CD4-positive, alpha-beta T cell treated with Interleukin-17A for 4 hours (primary cell): ENCODE measurements around the gene FAM20A.

Experiments
- DNase-seq: peaks from one replicate; pipeline ENCODE4 v3.0.0-alpha.2; 2020; ENCODE audit warnings: mixed read lengths

FAM20A gene

GRCh38 chr17:68600931-68601564, at the start of gene FAM20A:
TSS of gene FAM20A (minus strand) at chr17:68601367. CDS start at chr17:68600666, 701 bp downstream.
- DNase-seq: no peak

GRCh38 chr17:68649324-68649723, 48.2 kb upstream of the FAM20A start:
- no peak for DNase-seq

GRCh38 chr17:68646626-68647526, 45.7 kb upstream of the FAM20A start:
- no peak for DNase-seq

GRCh38 chr17:68642118-68642412, 40.9 kb upstream of the FAM20A start:
- no peak for DNase-seq

- DNase-seq: no peak
Measured at GRCh38 chr17:68641276-68642117, 40.3 kb upstream of the FAM20A start.

GRCh38 chr17:68640242-68640989, 39.2 kb upstream of the FAM20A start:
- no peak for DNase-seq

GRCh38 chr17:68634345-68634876, 33.2 kb upstream of the FAM20A start:
- no peak for DNase-seq

- no peak for DNase-seq
Measured at GRCh38 chr17:68628576-68628957, 27.4 kb upstream of the FAM20A start.

GRCh38 chr17:68627956-68628575, 26.9 kb upstream of the FAM20A start:
- no peak for DNase-seq

- no peak for DNase-seq
Measured at GRCh38 chr17:68624381-68624780, 23.2 kb upstream of the FAM20A start.

- DNase-seq: no peak
Measured at GRCh38 chr17:68623811-68624210, 22.6 kb upstream of the FAM20A start.

GRCh38 chr17:68622423-68622822, 21.3 kb upstream of the FAM20A start:
- no peak for DNase-seq

- no peak for DNase-seq
Measured at GRCh38 chr17:68621065-68621464, 19.9 kb upstream of the FAM20A start.

- no peak for DNase-seq
Measured at GRCh38 chr17:68616334-68616733, 15.2 kb upstream of the FAM20A start.

GRCh38 chr17:68614718-68615117, 13.6 kb upstream of the FAM20A start:
- DNase-seq: no peak

- DNase-seq: no peak
Measured at GRCh38 chr17:68613739-68614298, 12.7 kb upstream of the FAM20A start.

GRCh38 chr17:68612923-68613292, 11.7 kb upstream of the FAM20A start:
- no peak for DNase-seq

- no peak for DNase-seq
Measured at GRCh38 chr17:68612209-68612922, 11.2 kb upstream of the FAM20A start.

- DNase-seq: no peak
Measured at GRCh38 chr17:68611353-68612208, 10.4 kb upstream of the FAM20A start.

GRCh38 chr17:68610554-68610953, 9.4 kb upstream of the FAM20A start:
- DNase-seq: no peak
